HG03280 (cell line): ENCODE measurements around the gene GPRC5D.

Experiments used
- ATAC-seq: cut with Tn5 transposase; IDR thresholded peaks from one replicate; pipeline ENCODE4 v1.9.1; 2021; ENCODE audit warnings: mild to moderate bottlenecking, moderate library complexity; ENCODE audit not compliant: unreplicated experiment

The GPRC5D gene

DNA sequence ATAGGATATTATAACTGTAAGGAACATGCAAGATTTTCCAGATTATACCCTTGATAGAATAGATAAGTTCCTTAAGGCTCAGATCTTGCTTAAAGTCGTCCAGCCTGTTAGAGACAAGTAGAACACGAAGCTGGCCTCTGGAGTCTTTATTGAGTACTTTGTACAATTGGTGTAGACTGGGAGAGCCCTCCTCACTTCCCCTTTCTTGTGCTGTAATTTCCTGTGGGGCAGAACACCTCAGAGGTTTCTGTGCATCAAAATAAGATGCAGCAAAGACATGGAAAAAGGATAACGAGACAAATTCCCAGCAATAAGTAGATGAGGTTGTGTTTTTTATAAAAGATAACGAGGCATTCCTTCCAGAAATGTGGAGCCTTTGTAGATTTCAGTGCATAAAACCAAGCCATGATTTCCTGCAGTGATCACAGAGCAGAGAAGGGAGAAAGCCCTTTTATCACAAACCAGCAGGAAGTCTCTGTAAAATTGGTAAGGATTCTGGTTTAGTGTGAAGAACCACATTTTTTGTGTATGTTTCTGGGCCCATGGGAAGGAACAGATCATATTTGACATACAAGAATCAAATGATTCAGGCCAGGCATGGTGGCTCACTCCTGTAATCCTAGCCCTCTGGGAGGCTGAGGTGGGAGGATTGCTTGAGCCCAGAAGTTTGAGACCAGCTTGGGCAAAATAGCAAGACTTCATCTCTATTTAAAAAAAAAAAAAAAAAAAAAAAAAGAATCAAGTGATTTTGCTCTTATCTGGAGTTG is 42.6 kb downstream of the GPRC5D start:
- ATAC-seq, result no peak

DNA sequence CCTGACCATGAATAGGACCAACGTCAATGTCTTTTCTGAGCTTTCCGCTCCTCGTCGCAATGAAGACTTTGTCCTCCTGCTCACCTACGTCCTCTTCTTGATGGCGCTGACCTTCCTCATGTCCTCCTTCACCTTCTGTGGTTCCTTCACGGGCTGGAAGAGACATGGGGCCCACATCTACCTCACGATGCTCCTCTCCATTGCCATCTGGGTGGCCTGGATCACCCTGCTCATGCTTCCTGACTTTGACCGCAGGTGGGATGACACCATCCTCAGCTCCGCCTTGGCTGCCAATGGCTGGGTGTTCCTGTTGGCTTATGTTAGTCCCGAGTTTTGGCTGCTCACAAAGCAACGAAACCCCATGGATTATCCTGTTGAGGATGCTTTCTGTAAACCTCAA is 43.3 kb downstream of the GPRC5D start:
- ATAC-seq, result no peak

DNA sequence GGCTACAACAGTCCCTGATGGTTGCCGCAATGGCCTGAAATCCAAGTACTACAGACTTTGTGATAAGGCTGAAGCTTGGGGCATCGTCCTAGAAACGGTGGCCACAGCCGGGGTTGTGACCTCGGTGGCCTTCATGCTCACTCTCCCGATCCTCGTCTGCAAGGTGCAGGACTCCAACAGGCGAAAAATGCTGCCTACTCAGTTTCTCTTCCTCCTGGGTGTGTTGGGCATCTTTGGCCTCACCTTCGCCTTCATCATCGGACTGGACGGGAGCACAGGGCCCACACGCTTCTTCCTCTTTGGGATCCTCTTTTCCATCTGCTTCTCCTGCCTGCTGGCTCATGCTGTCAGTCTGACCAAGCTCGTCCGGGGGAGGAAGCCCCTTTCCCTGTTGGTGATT is 43.7 kb downstream of the GPRC5D start:
- ATAC-seq, result no peak

DNA sequence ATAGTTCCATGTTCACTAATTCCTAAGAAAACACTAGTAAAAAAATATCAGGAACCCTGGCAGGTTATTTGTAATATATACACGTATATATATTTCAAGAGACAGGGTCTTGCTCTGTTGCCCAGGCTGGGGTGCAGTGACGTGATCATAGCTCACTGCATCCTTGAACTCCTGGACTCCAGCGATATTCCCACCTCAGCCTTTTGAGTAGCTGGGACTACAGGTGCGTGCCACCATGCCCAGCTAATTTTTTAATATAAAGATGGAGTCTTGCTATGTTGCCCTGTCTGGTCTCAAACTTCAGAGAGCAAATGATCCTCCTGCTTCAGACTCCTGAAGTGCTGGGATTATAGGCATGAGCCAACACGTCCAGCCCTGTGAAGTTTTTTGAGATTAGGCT is 44.4 kb downstream of the GPRC5D start:
- no peak for ATAC-seq

DNA sequence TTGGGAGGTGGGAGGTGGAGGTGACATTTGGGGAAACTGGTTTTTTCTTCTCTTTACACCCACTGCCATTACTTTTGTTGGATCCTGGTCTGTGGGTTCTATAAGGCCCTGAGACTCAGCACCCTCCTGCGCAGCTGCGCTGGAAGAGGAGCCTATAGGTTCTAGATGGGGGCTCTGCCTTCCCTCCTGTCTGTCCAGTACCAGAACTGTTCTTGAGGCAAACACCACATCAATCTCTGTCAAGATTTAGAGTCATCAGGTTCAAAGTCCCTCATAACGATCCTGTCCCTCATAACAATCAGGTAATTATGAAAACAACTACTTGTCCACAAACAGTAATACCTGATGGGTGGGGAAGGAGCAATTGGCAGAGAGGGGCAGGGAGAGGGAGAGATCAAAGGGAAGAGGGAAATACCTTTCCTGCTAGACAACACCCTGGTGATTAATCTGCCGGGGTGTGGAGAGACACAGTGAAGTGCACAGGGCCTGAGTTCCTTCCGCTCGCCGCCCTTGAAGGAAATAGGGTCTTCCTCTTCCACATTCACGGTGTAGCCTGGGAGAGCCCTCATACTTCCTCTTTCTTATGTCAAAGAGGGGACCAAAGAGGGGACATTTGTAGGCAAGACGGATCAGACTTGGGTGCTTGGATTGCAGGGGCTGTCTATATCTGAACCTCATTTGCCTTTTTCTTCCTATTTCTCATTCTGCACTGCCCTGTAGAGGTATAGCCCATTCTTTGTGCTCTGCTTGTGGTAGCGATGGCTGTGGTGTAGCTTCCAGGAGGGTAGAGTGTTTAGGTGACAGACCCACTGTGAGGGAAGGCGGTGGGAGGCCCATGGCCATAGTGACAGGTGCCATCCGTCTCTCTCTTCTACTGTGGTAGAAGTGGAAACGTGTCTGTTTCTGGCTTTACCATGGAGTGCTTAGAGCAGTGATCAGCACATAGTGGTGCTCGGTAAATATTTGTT is 48.0 kb downstream of the GPRC5D start:
- ATAC-seq, result no peak

DNA sequence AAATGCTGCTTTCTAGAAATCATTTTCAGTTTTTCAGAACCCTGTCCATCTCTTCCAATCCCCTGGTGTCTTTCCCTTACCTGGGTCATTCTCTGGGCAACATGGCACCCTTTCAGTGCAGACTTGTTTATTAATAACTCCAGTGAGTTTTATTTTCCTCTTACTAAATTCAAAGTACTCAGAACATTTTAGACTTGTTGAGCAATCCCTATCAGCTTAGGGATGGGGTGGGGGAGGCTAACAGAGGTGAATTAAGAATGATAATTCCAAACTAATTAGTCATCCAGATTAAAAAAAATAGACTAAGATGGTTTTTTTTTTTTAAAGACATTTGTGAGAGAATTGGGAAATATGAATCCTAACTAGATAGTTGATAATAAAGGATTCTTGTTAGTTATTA is 49.9 kb downstream of the GPRC5D start:
- ATAC-seq, result no peak

DNA sequence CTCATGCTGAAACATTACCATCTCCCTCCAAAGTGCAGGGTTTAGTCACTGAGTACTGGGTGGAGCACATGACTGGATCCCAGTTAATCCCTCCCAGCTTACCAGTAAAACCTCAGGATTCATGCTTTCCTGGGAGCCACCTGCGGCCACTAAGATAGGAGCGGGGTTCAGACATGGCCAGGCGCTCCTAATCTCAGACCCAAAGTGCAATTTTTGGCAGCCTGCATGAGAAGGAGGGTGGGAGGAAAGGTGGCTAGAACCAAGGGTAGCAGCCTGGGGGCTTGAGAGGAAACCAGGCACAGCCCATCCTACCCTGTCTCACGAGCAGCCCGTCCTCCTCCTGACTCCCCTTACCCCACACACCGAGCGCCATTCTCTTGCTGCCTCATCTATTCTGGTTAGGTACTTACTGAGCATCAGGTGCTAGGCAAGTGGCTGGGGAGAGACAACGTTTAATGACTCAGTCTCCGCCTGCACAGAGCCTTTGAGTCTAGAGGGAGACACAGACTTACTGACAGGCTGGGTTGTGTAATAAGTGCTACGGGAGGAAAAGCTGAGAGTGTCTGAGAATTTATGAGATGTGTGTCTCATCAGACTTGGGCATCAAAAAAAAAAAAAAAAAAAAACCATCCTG is 50.7 kb downstream of the GPRC5D start:
- ATAC-seq, result no peak

DNA sequence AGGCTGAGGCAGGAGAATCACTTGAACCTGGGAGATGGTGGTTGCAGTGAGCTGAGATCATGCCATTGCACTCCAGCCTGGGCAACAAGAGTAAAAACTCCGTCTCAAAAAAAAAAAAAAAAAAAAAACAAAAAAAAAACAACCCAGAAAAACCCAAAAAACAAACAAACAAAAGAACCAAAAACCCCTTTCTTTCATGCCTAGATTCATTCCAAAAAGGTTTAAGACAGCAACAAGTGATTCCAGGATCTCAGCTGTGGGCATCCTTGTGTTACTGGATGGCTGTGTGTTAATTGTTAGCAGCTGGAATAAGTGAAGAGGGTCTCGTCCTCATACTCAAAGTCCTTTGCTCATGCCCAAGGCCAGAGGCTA is 51.2 kb downstream of the GPRC5D start:
- ATAC-seq, result no peak

DNA sequence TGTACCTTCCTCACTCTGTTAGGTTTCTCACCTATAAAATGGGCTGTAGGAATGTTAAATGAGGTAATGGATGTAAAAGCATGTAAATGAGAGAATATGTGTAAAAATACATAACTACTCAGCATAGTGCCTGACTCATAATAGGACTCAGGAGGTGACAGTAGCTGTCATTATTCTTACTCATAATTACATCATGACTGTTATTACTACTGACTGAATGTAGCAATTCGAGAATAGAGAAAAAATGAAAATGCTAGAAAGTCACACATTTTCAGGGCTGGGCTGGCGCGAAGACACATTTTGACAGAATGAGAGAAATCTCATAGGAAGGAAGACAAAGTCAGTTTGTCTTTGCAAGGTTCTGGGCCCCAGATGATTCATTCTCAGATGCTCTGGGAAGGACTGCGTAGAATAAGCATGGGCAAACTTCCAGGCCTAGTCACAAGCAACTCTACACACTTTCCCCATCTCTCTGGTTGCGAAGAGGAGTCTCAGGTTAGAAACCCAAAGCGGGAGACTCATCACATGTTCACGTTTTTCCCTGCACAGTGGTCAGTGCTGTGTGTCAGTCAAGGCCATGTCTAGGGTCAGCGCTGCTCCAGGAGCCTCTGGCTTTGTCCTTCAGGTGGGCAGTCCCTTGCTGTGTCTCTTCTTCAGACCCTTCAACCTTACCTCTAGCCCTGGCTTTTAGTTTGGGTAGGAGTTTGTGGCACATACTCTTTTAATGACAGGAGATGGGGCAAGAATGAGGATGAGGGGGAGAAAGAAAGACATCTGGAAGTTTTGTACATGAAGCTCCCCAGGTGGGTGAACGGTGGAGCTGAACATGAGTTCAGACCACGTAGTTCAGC is 52.2 kb downstream of the GPRC5D start:
- ATAC-seq, result peak; percentile 88

DNA sequence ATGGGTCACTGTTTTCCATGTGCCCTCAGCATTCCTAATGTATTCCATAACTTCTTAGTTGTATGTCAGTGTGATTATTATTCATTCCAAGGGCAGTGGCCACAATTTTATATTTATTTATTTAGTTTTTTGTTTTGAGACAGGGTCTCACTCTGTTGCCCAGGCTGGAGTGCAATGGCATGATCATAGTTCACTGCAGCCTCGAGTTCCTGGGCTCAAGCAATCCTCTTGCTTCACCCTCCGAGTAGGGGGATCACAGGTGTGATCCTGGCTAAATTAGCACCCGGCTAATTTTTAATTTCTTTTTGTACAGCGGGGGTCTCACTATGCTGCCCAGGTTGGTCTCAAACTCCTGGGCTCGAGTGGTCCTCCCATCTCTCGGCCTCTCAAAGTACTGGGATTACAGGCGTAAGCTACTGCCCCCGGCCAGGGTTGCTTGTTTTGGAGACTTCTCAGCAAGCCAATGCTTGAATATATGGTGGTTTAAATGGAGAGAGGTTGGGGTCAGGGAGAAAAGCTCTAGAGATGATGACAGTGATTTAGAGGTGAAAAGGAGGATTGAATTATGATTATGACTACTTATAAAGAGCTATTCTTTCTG is 53.0 kb downstream of the GPRC5D start:
- no peak for ATAC-seq

DNA sequence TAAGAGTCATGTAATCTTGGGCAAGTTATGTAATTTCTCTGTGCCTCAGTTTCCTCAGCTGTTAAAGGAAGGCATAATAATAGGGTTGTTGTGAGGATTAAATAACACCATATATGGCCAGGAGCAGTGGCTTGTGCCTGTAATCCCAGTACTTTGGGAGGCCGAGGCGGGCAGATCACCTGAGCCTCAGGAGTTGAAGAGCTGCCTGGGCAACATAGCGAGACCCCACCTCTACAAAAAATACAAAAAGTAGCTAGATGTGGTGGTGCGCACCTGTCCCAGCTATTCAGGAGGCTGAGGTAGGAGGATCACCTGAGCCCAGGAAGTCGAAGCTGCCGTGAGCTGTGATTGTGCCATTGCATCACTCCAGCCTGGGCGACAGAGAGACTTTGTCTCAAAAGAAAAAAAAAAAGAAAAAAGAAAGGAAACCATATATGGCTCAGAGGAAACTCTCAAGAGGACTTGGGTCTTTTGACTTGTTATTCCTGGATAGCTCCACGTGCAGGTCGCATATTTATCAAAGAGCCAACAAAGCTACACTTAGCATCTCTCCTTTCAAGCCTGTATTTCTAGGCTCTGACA is 53.7 kb downstream of the GPRC5D start:
- no peak for ATAC-seq

DNA sequence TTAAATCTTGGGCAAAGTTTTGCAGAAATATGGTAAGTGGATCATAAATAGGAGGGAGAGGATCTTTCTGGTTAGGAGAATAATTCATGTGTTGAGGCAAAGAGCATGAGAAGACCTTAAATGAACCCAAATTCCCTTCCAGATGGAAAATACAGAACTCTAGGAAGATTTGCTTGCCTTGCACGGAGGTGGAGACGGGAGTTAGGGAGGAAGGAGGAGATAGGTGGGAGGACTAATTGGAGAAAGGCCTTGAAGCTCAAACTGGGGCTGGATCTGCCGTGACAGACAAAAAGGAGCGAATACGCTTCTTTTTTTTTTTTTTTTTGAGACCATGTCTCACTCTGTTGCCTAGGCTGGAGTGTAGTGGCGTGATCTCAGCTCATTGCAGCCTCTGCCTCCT is 54.7 kb downstream of the GPRC5D start:
- ATAC-seq, result no peak

DNA sequence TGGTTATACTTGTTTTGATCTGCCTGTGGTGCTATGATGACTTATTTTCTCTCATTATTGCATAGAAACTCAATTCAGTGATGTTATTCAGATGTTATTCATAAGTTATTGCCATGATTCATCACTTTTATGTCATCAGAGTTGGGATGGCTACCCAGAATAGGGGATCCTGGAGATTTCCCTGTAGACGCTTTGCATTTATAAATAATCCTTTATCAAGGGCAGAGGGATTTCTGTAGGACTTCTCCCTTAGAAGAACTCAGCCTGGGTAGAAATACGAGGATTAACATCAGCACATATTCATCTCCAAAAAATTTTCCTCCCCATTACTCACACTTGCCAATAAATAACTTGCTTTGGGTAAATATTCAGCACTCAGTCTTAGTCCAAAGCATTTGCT is 55.7 kb downstream of the GPRC5D start:
- ATAC-seq, result no peak

DNA sequence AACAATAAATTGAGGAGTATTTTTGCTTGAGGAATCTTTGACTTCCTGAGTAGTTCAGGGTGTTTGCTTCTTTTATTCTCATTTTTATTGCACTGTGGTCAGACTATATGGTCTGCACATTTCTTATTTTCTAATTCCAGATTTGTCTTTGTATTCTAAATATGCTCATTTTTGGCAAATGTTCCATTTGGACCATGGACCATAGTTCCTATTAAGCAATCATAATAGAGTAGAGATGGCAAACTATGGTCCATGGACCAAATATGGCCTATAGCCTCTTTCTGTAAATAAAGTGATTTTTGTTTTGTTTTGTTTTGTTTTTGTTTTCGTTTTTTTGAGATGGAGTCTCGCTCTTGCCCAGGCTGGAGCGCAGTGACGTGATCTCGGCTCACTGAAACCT is 58.5 kb downstream of the GPRC5D start:
- no peak for ATAC-seq

DNA sequence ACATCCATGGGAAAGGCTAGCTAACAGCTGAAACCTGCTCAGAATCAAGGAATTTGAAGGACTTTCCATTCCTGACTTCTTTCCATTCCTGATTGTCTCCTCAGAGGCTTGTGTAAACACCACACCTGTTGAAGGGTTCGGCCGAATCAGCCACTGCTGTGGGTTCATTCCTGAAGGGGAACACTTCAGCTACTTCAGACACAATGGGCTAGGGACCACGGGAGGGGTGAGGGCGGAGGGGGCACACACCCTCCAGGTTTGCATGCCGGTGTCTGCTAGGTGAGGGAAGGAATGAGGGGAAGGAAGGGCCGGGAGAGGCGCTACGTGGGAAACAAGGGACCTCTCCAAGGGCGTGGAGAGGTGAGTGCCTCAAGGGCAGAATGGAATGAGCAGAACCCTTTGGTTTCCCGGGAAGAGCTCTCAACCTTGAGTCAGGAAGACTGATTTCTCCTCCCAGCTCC is 59.3 kb downstream of the GPRC5D start:
- ATAC-seq, result no peak

DNA sequence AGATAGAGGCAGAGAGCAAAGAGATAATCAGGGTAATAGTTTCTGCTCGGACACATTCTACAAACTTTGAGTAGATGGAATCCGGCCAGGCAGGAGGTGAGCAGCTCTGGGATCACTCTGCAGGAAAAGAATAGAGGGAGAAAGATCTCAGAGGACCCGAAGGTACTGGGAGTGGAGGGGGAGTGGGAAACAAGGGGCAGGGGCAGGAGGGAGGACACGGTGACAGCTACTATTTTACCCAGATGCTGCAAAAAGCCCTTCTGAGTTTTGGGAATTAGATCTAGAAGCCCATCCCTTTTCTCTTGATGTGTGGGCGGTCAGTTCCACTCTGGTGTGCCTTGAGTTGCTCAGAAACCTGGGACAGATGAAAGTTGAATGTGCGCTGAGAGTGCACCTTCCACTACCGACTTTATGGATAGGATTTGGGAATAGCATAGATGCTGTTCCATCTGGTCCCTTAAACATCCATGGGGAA is 60.1 kb downstream of the GPRC5D start:
- ATAC-seq, result no peak

DNA sequence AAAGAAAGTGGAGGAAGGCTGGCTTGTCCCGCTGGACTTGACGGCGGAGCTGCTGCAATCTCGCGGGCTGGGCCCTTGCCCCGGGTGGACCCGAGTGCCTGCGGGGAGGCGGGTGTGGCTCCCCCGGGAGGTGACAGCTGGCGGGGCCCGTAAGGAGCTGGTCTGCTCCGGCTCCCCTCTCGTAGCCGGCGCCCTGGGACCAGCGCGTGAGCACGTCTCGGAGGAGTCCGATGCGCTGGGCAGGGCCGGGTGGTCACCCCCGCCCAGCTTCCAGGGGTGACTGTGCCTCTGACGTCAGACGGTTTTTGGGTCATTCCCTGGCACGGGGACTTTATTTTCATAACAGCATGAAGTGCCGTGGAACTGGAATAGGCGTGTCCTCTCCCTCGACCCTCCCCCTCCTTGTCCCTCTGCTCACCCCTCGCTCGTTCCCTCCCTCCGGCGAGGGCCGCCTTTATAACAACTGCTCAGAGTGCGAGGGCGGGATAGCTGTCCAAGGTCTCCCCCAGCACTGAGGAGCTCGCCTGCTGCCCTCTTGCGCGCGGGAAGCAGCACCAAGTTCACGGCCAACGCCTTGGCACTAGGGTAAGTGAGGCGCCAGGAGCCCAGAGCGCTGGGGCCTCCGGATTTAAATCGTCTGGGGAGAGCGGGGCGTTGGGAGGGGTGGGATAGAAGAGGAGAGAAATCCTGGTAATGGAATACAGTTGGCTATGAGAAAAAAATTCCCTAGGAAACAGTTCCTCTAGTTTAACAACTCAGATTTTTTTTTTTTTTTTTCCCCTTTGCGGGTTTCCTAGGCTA is 60.7 kb downstream of the GPRC5D start, which contains the start of gene GPRC5A:
GPRC5A (plus strand) TSS at position 483 of the 801 bp plus-strand sequence. CDS start 16,688 bp downstream, outside the sequence.
- ATAC-seq, result no peak
